Activated T-helper 9 cell treated with anti-CD3 and anti-CD28 coated beads, Interleukin-2, amount 50 U/mL, for 16 hours (primary cell): ENCODE results near the gene CHPT1.
"Not testable (repeated sequence)": the region's sequence is repeated elsewhere in the genome, so short reads cannot be mapped to it uniquely, and the experiment has no call there.

ENCODE experiments used
- DNase-seq: peaks from one replicate; pipeline ENCODE4 v3.0.0-alpha.2; 2020; ENCODE audit warnings: low read depth

Gene CHPT1

GRCh38 chr12:101722392-101722791, 25.0 kb downstream of the CHPT1 start:
- DNase-seq, result no peak

GRCh38 chr12:101727098-101727497, 29.7 kb downstream of the CHPT1 start:
- no peak for DNase-seq

- DNase-seq, result no peak
Observed at GRCh38 chr12:101729842-101730241, 32.4 kb downstream of the CHPT1 start.

- no peak for DNase-seq
Observed at GRCh38 chr12:101732318-101732717, 34.9 kb downstream of the CHPT1 start.

GRCh38 chr12:101733166-101733565, 35.7 kb downstream of the CHPT1 start:
- DNase-seq, result no peak

- DNase-seq, result not testable (repeated sequence)
Observed at GRCh38 chr12:101734482-101734881, 37.0 kb downstream of the CHPT1 start.

GRCh38 chr12:101737476-101737875, 40.0 kb downstream of the CHPT1 start:
- DNase-seq, result no peak

- DNase-seq, result no peak
Observed at GRCh38 chr12:101738920-101739665, 41.7 kb downstream of the CHPT1 start, which contains the start of gene SYCP3. Gene SYCP3, minus strand, starts transcription at chr12:101739462. Its CDS starts 1,527 bp downstream, at chr12:101737935.

- no peak for DNase-seq
Observed at GRCh38 chr12:101740566-101740965, 43.1 kb downstream of the CHPT1 start.

GRCh38 chr12:101740980-101741379, 43.5 kb downstream of the CHPT1 start:
- no peak for DNase-seq

GRCh38 chr12:101743242-101743641, 45.8 kb downstream of the CHPT1 start:
- no peak for DNase-seq

- no peak for DNase-seq
Observed at GRCh38 chr12:101743724-101744472, 46.5 kb downstream of the CHPT1 start.

GRCh38 chr12:101745481-101745880, 48.0 kb downstream of the CHPT1 start:
- no peak for DNase-seq

GRCh38 chr12:101746196-101746595, 48.8 kb downstream of the CHPT1 start:
- DNase-seq, result no peak

- DNase-seq, result no peak
Observed at GRCh38 chr12:101746661-101747060, 49.2 kb downstream of the CHPT1 start.

- DNase-seq, result no peak
Observed at GRCh38 chr12:101747697-101748096, 50.3 kb downstream of the CHPT1 start.

GRCh38 chr12:101748907-101749306, 51.5 kb downstream of the CHPT1 start:
- no peak for DNase-seq

GRCh38 chr12:101749657-101750056, 52.2 kb downstream of the CHPT1 start:
- no peak for DNase-seq

- DNase-seq, result no peak
Observed at GRCh38 chr12:101750152-101750551, 52.7 kb downstream of the CHPT1 start.

- DNase-seq, result no peak
Observed at GRCh38 chr12:101759396-101760047, 62.1 kb downstream of the CHPT1 start.

GRCh38 chr12:101761350-101761749, 63.9 kb downstream of the CHPT1 start:
- no peak for DNase-seq

- DNase-seq, result no peak
Observed at GRCh38 chr12:101761781-101762180, 64.3 kb downstream of the CHPT1 start.
